GM18861 (cell line): Measurements from ENCODE around the gene PDCD4.

ENCODE experiments used
- ATAC-seq: cut with Tn5 transposase; IDR thresholded peaks from one replicate; pipeline ENCODE4 v1.9.1; 2021; ENCODE audit not compliant: unreplicated experiment

PDCD4 gene

GRCh38 chr10:110841767-110842267 is 29.9 kb upstream of the PDCD4 start:
- peak; percentile 66 for ATAC-seq

- no peak for ATAC-seq
Measured at GRCh38 chr10:110842326-110842904, 29.3 kb upstream of the PDCD4 start.

GRCh38 chr10:110843031-110843430 is 28.7 kb upstream of the PDCD4 start:
- peak; percentile 70 for ATAC-seq

GRCh38 chr10:110843796-110844616 is 27.7 kb upstream of the PDCD4 start:
- ATAC-seq: no peak

- no peak for ATAC-seq
Measured at GRCh38 chr10:110844617-110844881, 27.2 kb upstream of the PDCD4 start.

- ATAC-seq: no peak
Measured at GRCh38 chr10:110845192-110845755, 26.5 kb upstream of the PDCD4 start.

GRCh38 chr10:110845756-110846620 is 25.7 kb upstream of the PDCD4 start:
- no peak for ATAC-seq

- no peak for ATAC-seq
Measured at GRCh38 chr10:110847374-110847773, 24.4 kb upstream of the PDCD4 start.

GRCh38 chr10:110848106-110848505 is 23.6 kb upstream of the PDCD4 start:
- no peak for ATAC-seq

GRCh38 chr10:110850099-110850498 is 21.6 kb upstream of the PDCD4 start:
- ATAC-seq: no peak

GRCh38 chr10:110851020-110851612 is 20.6 kb upstream of the PDCD4 start:
- ATAC-seq: no peak

GRCh38 chr10:110852255-110852896 is 19.4 kb upstream of the PDCD4 start:
- no peak for ATAC-seq

- no peak for ATAC-seq
Measured at GRCh38 chr10:110852947-110853346, 18.8 kb upstream of the PDCD4 start.

GRCh38 chr10:110853921-110854605 is 17.7 kb upstream of the PDCD4 start:
- no peak for ATAC-seq

GRCh38 chr10:110857265-110858171 is 14.2 kb upstream of the PDCD4 start:
- peak; percentile 40 for ATAC-seq

- ATAC-seq: no peak
Measured at GRCh38 chr10:110858297-110858934, 13.3 kb upstream of the PDCD4 start.

GRCh38 chr10:110859206-110859972 is 12.3 kb upstream of the PDCD4 start:
- no peak for ATAC-seq

- no peak for ATAC-seq
Measured at GRCh38 chr10:110859973-110860376, 11.8 kb upstream of the PDCD4 start.
